Breast epithelium (tissue), 3 donors: ENCODE data around the gene IQGAP2.

Source experiments
- CTCF ChIP-seq, 3 donors: fragments of 450-650 bp; IDR thresholded peaks; one replicate each; pipeline ENCODE4 v1.5.1; 2016 to 2017; ENCODE audit warnings: antibody characterized with exemption in 3 of 3, mild to moderate bottlenecking in 3 of 3, moderate library complexity in 3 of 3
- POLR2A ChIP-seq: fragments of 450-650 bp; IDR thresholded peaks from one replicate; pipeline ENCODE4 v1.6.1; 2016; ENCODE audit warnings: antibody characterized with exemption, mild to moderate bottlenecking, moderate library complexity

GRCh38 chr5:76460104-76460503, 57.0 kb downstream of the IQGAP2 start:
- TF ChIP-seq POLR2A (no peak), CTCF (IDR thresholded peaks at IDR 0.05) (no peak)
